Panc1 (cell line): Measurements from ENCODE around the gene SDHD.

Experiments used
- CTCF ChIP-seq: fragments of 450-650 bp; IDR thresholded peaks from 2 replicates; pipeline ENCODE4 v1.5.1; 2017; ENCODE audit warnings: mild to moderate bottlenecking
- POLR2AphosphoS5 ChIP-seq: IDR thresholded peaks from 2 replicates; pipeline ENCODE4 v1.6.1; 2012; ENCODE audit warnings: mild to moderate bottlenecking, low read depth, low read length, moderate library complexity
- SIN3A ChIP-seq: IDR thresholded peaks from 2 replicates; pipeline ENCODE4 v1.6.1; 2012; ENCODE audit warnings: low read depth, mild to moderate bottlenecking, low read length, moderate library complexity, borderline replicate concordance; ENCODE audit not compliant: insufficient read depth

- TF ChIP-seq CTCF (no peak), SIN3A (no peak; the same call in 1 of the 2 replicates), POLR2AphosphoS5 (peak; percentile 78)
Measured at GRCh38 chr11:112073941-112074811, 12.5 kb upstream of the SDHD start, which contains the start of the genes NKAPD1 and PIH1D2.
